Peyer's patch (tissue), 4 donors: ENCODE data around the gene MAG.

Experiments
- CTCF ChIP-seq, 6 experiments: fragments of 450-650 bp in 4 of 6; fragments of 200-600 bp in 2 of 6; sonication (generic) in 1 of 6; IDR thresholded peaks; one replicate each; pipeline ENCODE4 v1.5.1; 2017 to 2019; ENCODE audit warnings: antibody characterized with exemption in 6 of 6, mild to moderate bottlenecking in 3 of 6, moderate library complexity in 1 of 6
- POLR2A ChIP-seq, 2 donors: fragments of 450-650 bp; IDR thresholded peaks; one replicate each; pipeline ENCODE4 v1.5.1; 2017; ENCODE audit warnings: antibody characterized with exemption in 2 of 2, mild to moderate bottlenecking in 2 of 2, moderate library complexity in 2 of 2

GRCh38 chr19:35345671-35346111 is 53.7 kb downstream of the MAG start:
- TF ChIP-seq CTCF (IDR thresholded peaks at IDR 0.05): no peak
- no peak for TF ChIP-seq POLR2A (IDR thresholded peaks at IDR 0.05)
